ENCODE data around the gene ARID3A. TPM values are rescaled to one million over a fixed set of nuclear protein-coding genes. Genes with fewer than 3 reads are reported as not detected.

Gene ARID3A
- total RNA-seq, 1 donor from 2014 or later: 4.8 TPM

DNA sequence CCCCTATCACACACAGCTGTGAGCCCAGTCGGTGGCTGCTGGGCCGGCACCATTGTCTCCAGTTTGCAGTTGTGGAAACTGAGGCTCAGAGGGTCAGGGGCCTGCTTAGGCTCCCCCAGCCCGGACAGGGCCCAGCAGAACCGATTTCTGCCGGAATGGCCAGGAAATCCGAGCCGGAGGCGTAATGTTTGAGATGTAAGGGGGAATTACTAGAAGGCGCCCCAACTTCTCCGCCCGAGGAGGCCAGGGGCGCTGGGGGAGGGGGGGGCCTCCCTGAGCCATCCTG, 7.7 kb upstream of the ARID3A start:
- H3K27ac ChIP-seq (replicated peaks): no peak overlapping the region
- no peaks in the 10 kb centered on the region for H3K9me3 ChIP-seq (replicated peaks)
- H3K4me3 ChIP-seq: peak overlapping the region; percentile 53
- no peaks in the 10 kb centered on the region for H3K36me3 ChIP-seq
- peaks cover 56% of the 10 kb centered on the region for H3K4me1 ChIP-seq
- TF ChIP-seq, protein P1, sequence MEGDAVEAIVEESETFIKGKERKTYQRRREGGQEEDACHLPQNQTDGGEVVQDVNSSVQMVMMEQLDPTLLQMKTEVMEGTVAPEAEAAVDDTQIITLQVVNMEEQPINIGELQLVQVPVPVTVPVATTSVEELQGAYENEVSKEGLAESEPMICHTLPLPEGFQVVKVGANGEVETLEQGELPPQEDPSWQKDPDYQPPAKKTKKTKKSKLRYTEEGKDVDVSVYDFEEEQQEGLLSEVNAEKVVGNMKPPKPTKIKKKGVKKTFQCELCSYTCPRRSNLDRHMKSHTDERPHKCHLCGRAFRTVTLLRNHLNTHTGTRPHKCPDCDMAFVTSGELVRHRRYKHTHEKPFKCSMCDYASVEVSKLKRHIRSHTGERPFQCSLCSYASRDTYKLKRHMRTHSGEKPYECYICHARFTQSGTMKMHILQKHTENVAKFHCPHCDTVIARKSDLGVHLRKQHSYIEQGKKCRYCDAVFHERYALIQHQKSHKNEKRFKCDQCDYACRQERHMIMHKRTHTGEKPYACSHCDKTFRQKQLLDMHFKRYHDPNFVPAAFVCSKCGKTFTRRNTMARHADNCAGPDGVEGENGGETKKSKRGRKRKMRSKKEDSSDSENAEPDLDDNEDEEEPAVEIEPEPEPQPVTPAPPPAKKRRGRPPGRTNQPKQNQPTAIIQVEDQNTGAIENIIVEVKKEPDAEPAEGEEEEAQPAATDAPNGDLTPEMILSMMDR (IDR thresholded peaks at IDR 0.05; ENCODE audit: borderline replicate concordance): no peak
- DNase-seq: no peak
- intact Hi-C loops (cut with micrococcal nuclease): no loop called here
- H3K27me3 ChIP-seq (ENCODE audit: low read depth): peaks cover 56% of the 10 kb centered on the region

DNA sequence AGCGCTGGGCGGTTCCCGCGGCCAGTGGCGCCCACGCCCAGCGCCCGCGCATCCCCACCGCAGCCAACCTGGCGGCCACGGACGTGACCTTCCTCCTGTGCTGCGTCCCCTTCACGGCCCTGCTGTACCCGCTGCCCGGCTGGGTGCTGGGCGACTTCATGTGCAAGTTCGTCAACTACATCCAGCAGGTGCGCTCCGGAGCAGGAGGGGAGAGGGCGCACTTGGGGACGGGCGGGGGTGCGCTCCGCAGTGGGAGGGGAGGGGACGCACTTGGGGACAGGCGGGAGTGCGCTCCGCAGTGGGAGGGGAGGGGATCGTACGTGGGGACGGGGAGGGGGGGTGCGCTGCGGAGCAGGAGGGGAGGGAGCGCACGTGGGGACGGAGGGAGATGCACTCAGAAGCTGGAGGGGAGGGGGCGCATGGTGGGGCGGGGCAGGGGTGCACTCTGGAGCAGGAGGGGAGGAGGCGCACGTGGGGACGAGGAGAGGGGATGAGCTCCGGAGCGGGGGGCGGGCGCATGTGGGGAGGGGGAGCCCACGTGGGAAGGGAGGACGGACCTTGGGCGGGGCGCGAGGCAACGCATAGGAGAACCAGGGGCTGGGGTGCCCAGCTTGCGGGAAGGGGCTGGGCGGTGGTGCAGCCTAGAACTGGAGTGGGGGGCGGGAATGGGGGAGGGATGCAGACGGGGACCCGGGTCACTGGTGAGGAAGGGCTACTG, 7.2 kb upstream of the ARID3A start:
- peak overlapping the region; percentile 53 for H3K4me3 ChIP-seq
- no peak for DNase-seq
- intact Hi-C loops (cut with micrococcal nuclease): no loop called here
- no peak overlapping the region for H3K27ac ChIP-seq (replicated peaks)
- H3K36me3 ChIP-seq: no peaks in the 10 kb centered on the region
- no peaks in the 10 kb centered on the region for H3K9me3 ChIP-seq (replicated peaks)
- peaks cover 54% of the 10 kb centered on the region for H3K4me1 ChIP-seq
- TF ChIP-seq, protein P1 (IDR thresholded peaks at IDR 0.05; ENCODE audit: borderline replicate concordance): no peak
- peaks cover 56% of the 10 kb centered on the region for H3K27me3 ChIP-seq (ENCODE audit: low read depth)

DNA sequence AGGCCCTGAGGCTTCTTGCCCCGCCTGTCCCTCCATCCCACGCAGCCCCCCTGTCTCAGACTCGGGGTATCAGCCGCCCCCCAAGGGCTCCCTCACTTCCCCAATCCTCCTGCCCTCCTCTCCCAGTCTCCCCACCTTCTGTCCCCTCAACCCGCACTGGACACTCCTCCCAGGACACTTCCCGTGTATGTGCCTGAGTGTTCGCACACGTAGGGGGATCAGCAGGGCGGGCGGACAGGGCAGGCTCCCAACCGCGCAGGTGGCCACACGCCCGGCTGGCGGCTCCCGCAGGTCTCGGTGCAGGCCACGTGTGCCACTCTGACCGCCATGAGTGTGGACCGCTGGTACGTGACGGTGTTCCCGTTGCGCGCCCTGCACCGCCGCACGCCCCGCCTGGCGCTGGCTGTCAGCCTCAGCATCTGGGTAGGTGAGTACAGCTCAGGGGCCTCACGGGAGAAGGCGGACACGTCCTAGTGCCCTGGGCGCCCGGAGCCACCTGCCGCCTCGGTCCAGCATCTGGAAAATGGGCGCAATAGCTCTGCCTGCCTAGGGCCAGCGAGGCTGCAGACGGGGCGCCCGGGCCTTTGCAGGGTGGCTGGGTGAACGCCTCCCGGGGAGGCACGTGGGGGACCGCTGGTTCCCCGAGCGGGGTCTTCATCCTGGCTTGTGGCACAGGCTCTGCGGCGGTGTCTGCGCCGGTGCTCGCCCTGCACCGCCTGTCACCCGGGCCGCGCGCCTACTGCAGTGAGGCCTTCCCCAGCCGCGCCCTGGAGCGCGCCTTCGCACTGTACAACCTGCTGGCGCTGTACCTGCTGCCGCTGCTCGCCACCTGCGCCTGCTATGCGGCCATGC, 6.4 kb upstream of the ARID3A start:
- DNase-seq: no peak
- H3K27me3 ChIP-seq (ENCODE audit: low read depth): peaks cover 56% of the 10 kb centered on the region
- H3K4me3 ChIP-seq: peak overlapping the region; percentile 43
- no peaks in the 10 kb centered on the region for H3K36me3 ChIP-seq
- no peak overlapping the region for H3K27ac ChIP-seq (replicated peaks)
- H3K4me1 ChIP-seq: peaks cover 53% of the 10 kb centered on the region
- TF ChIP-seq, protein P1 (IDR thresholded peaks at IDR 0.05; ENCODE audit: borderline replicate concordance): no peak
- no peaks in the 10 kb centered on the region for H3K9me3 ChIP-seq (replicated peaks)
- intact Hi-C loops (cut with micrococcal nuclease): loop anchor here (10.0 kb wide), 1 partner anchor 155 kb away; no protein-coding TSS in a partner anchor

DNA sequence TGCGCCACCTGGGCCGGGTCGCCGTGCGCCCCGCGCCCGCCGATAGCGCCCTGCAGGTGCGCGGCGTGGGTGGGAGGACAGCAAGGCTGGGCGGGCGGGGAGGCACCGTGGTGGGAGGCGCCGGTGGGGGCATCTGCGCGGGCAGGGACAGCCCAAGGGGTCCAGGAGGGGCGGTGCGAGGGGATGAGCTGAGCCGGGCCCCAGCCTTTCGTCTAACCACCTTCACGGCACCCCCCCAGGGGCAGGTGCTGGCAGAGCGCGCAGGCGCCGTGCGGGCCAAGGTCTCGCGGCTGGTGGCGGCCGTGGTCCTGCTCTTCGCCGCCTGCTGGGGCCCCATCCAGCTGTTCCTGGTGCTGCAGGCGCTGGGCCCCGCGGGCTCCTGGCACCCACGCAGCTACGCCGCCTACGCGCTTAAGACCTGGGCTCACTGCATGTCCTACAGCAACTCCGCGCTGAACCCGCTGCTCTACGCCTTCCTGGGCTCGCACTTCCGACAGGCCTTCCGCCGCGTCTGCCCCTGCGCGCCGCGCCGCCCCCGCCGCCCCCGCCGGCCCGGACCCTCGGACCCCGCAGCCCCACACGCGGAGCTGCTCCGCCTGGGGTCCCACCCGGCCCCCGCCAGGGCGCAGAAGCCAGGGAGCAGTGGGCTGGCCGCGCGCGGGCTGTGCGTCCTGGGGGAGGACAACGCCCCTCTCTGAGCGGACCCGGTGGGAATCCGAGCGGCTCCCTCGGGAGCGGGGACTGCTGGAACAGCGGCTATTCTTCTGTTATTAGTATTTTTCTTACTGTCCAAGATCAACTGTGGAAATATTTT, 5.6 kb upstream of the ARID3A start:
- H3K36me3 ChIP-seq: no peaks in the 10 kb centered on the region
- peaks cover 61% of the 10 kb centered on the region for H3K4me1 ChIP-seq
- H3K27ac ChIP-seq (replicated peaks): no peak overlapping the region
- intact Hi-C loops (cut with micrococcal nuclease): loop anchor here (10.0 kb wide), 1 partner anchor 155 kb away; no protein-coding TSS in a partner anchor
- H3K4me3 ChIP-seq: peak overlapping the region; percentile 43
- H3K9me3 ChIP-seq (replicated peaks): no peaks in the 10 kb centered on the region
- TF ChIP-seq, protein P1 (IDR thresholded peaks at IDR 0.05; ENCODE audit: borderline replicate concordance): no peak
- H3K27me3 ChIP-seq (ENCODE audit: low read depth): peaks cover 56% of the 10 kb centered on the region
- DNase-seq: no peak

DNA sequence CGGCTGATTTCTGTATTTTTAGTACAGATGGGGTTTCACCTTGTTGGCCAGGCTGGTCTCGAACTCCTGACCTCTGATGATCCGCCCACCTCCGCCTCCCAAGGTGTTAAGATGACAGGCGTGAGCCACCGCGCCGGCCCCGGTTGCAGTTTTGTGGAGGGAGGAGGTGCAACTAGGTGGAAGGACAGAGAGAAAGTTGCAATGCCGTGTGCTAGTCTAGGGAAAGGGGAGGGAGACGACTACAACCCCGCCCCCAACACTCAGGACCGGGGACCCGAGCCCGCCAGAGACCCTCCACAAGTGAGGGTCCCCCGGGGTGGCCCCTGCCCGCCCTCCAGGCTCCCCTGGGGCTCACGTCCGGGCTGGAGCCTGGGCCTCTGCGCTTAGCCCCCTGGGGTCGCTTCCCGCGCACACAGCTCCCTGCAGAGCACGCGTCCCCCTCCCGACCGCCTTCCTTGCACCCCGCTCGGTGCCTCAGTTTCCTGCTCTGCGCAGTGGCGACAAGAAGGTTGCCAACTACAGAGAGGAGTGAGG, 1.2 kb upstream of the ARID3A start:
- H3K4me1 ChIP-seq: peaks cover 67% of the 10 kb centered on the region
- peak overlapping the region; percentile 88 for H3K27ac ChIP-seq (replicated peaks)
- peaks cover 19% of the 10 kb centered on the region for H3K27me3 ChIP-seq (ENCODE audit: low read depth)
- no peak for DNase-seq
- peak overlapping the region; percentile 91 for H3K4me3 ChIP-seq
- TF ChIP-seq, protein P1 (IDR thresholded peaks at IDR 0.05; ENCODE audit: borderline replicate concordance): no peak
- H3K9me3 ChIP-seq (replicated peaks): no peaks in the 10 kb centered on the region
- H3K36me3 ChIP-seq: peaks cover 2% of the 10 kb centered on the region
- intact Hi-C loops (cut with micrococcal nuclease): loop anchor here (10.0 kb wide), 1 partner anchor 160 kb away; no protein-coding TSS in a partner anchor

Data from left ventricle myocardium inferior (tissue), 1 donor.